IMR-90 (cell line): ENCODE data around the gene GPR137. TPM values are rescaled to one million over a fixed set of nuclear protein-coding genes. Genes with fewer than 3 reads are reported as not detected.

Source experiments
- ATAC-seq: fragments of 200-7000 bp; cut with Tn5 transposase; 2 replicates; pipeline ENCODE4 v1.9.1; 2020; ENCODE audit warnings: low read depth, mild to moderate bottlenecking, moderate library complexity
- BruUV-seq: library from RNA; stranded (reverse); fragments of 400-500 nt; replicated peaks from 2 replicates; lab custom pipeline; 2021; lab: Mats Ljungman, UMichigan
- CTCF ChIA-PET: fragments of 300-600 bp; formaldehyde crosslinking; extraction: SDS; loops from one replicate; lab custom pipeline; 2021; ENCODE audit warnings: antibody characterized with exemption; lab: Yijun Ruan, JAX
- POLR2A ChIA-PET: fragments of 300-600 bp; sonication (Branson Sonifier 250); formaldehyde crosslinking; loops from one replicate; lab custom pipeline; 2022; ENCODE audit warnings: antibody characterized with exemption; ENCODE audit not compliant: unreplicated experiment; lab: Charles Lee
- DNase-seq: peaks from one replicate; pipeline ENCODE4 v3.0.0; 2013
- H2AFZ ChIP-seq: replicated peaks from 2 replicates; pipeline ENCODE3; 2013; ENCODE audit warnings: low read length, mild to moderate bottlenecking; ENCODE audit not compliant: poor library complexity
- H2AK5ac ChIP-seq: 2 replicates; pipeline ENCODE4 v1.6.1; 2013; ENCODE audit warnings: low read depth, low read length, inconsistent platforms
- H2AK9ac ChIP-seq: replicated peaks from 2 replicates; pipeline ENCODE3; 2013; ENCODE audit warnings: mild to moderate bottlenecking, low read depth, low read length, moderate library complexity; ENCODE audit not compliant: poor library complexity
- H2BK120ac ChIP-seq: 2 replicates; pipeline ENCODE4 v1.6.1; 2013; ENCODE audit warnings: low read depth, low read length, inconsistent platforms
- H2BK15ac ChIP-seq: 3 replicates; pipeline ENCODE4 v1.6.1; 2013; ENCODE audit warnings: low read depth, low read length, inconsistent platforms
- H2BK20ac ChIP-seq: 2 replicates; pipeline ENCODE4 v1.6.1; 2013; ENCODE audit warnings: low read depth, mild to moderate bottlenecking, inconsistent platforms, low read length, moderate library complexity
- H2BK5ac ChIP-seq: 2 replicates; pipeline ENCODE4 v1.6.1; 2013; ENCODE audit warnings: mild to moderate bottlenecking, low read depth, low read length, inconsistent platforms; ENCODE audit not compliant: poor library complexity, severe bottlenecking
- H3K14ac ChIP-seq: replicated peaks from 2 replicates; pipeline ENCODE4 v1.6.1; 2013; ENCODE audit warnings: low read depth, low read length, inconsistent platforms
- H3K18ac ChIP-seq: 2 replicates; pipeline ENCODE4 v1.6.1; 2013; ENCODE audit warnings: low read depth, low read length, control low read depth
- H3K23ac ChIP-seq: 2 replicates; pipeline ENCODE4 v1.6.1; 2013; ENCODE audit warnings: low read depth, low read length, inconsistent platforms
- H3K27ac ChIP-seq: 2 replicates; pipeline ENCODE4 v1.5.1; 2013; ENCODE audit warnings: mild to moderate bottlenecking, control low read depth, low read length; ENCODE audit not compliant: insufficient read depth
- H3K27me3 ChIP-seq: 2 replicates; pipeline ENCODE4 v1.6.1; 2013; ENCODE audit warnings: low read length; ENCODE audit not compliant: control insufficient read depth, insufficient read depth
- H3K36me3 ChIP-seq: 2 replicates; pipeline ENCODE4 v1.6.1; 2013; ENCODE audit warnings: low read length, mixed read lengths; ENCODE audit not compliant: control insufficient read depth, insufficient read depth
- H3K4ac ChIP-seq: 2 replicates; pipeline ENCODE4 v1.6.1; 2013; ENCODE audit warnings: low read depth, low read length, inconsistent platforms
- H3K4me1 ChIP-seq: 2 replicates; pipeline ENCODE4 v1.6.1; 2013; ENCODE audit warnings: low read length, mixed read lengths; ENCODE audit not compliant: control insufficient read depth, insufficient read depth
- H3K4me2 ChIP-seq: 2 replicates; pipeline ENCODE4 v1.6.1; 2013; ENCODE audit warnings: low read depth, mild to moderate bottlenecking, control low read depth, low read length, moderate library complexity
- H3K4me3 ChIP-seq: 2 replicates; pipeline ENCODE4 v1.5.1; 2013; ENCODE audit warnings: low read depth, mild to moderate bottlenecking, control low read depth, low read length, moderate library complexity; ENCODE audit not compliant: insufficient read depth
- H3K56ac ChIP-seq: 2 replicates; pipeline ENCODE4 v1.6.1; 2013; ENCODE audit warnings: low read length, inconsistent platforms; ENCODE audit not compliant: insufficient read depth; ENCODE audit errors: extremely low read depth
- H3K79me1 ChIP-seq, 2 experiments: 2 replicates each; pipeline ENCODE4 v1.6.1; 2013; ENCODE audit warnings: low read length in 2 of 2, inconsistent platforms in 1 of 2, low read depth in 1 of 2
- H3K9ac ChIP-seq: 2 replicates; pipeline ENCODE4 v1.6.1; 2013; ENCODE audit warnings: low read depth, low read length, control low read depth
- H3K9me1 ChIP-seq: 2 replicates; pipeline ENCODE4 v1.6.1; 2013; ENCODE audit warnings: low read length, inconsistent platforms; ENCODE audit not compliant: insufficient read depth
- H3K9me3 ChIP-seq: 2 replicates; pipeline ENCODE4 v1.6.1; 2013; ENCODE audit warnings: low read length; ENCODE audit not compliant: control insufficient read depth, insufficient read depth
- H4K20me1 ChIP-seq: 2 replicates; pipeline ENCODE4 v1.6.1; 2013; ENCODE audit warnings: low read length, inconsistent platforms; ENCODE audit not compliant: insufficient read depth
- H4K5ac ChIP-seq: 2 replicates; pipeline ENCODE4 v1.6.1; 2013; ENCODE audit warnings: mild to moderate bottlenecking, low read depth, low read length, control low read depth
- H4K8ac ChIP-seq, 2 experiments: 2 replicates each; pipeline ENCODE4 v1.6.1; 2013; ENCODE audit warnings: low read depth in 2 of 2, low read length in 2 of 2, control low read depth in 1 of 2, inconsistent platforms in 1 of 2
- H4K91ac ChIP-seq: 2 replicates; pipeline ENCODE4 v1.6.1; 2013; ENCODE audit warnings: low read depth, low read length, inconsistent platforms; ENCODE audit not compliant: insufficient read depth
- BHLHE40 ChIP-seq: fragments of 150-350 bp; IDR thresholded peaks from 2 replicates; pipeline ENCODE4 v1.6.1; 2016; ENCODE audit warnings: mild to moderate bottlenecking, low read depth, low read length
- CEBPB ChIP-seq: IDR thresholded peaks from 2 replicates; pipeline ENCODE4 v1.6.1; 2012; ENCODE audit warnings: low read depth, low read length, improper control_type of control experiment
- CHD1 ChIP-seq: IDR thresholded peaks from 2 replicates; pipeline ENCODE4 v1.6.1; 2012; ENCODE audit warnings: low read depth, low read length, improper control_type of control experiment
- CTCF ChIP-seq: conservative IDR thresholded peaks from 2 replicates; pipeline ENCODE4 v1.5.1; 2012; ENCODE audit warnings: mild to moderate bottlenecking, low read depth, low read length, improper control_type of control experiment
- FOS ChIP-seq: fragments of 150-350 bp; IDR thresholded peaks from 2 replicates; pipeline ENCODE4 v1.6.1; 2016; ENCODE audit warnings: low read depth, low read length
- MAZ ChIP-seq: IDR thresholded peaks from 2 replicates; pipeline ENCODE4 v1.6.1; 2012; ENCODE audit warnings: low read depth, mild to moderate bottlenecking, low read length, improper control_type of control experiment, moderate library complexity, borderline replicate concordance
- NFE2L2 ChIP-seq: fragments of 150-350 bp; IDR thresholded peaks from 2 replicates; pipeline ENCODE4 v1.6.1; 2016; ENCODE audit warnings: low read depth, mild to moderate bottlenecking, low read length
- POLR2A ChIP-seq: IDR thresholded peaks from 2 replicates; pipeline ENCODE4 v1.6.1; 2012; ENCODE audit warnings: mild to moderate bottlenecking, low read depth, low read length
- RCOR1 ChIP-seq: IDR thresholded peaks from 2 replicates; pipeline ENCODE4 v1.6.1; 2012; ENCODE audit warnings: mild to moderate bottlenecking, low read length, improper control_type of control experiment; ENCODE audit not compliant: insufficient replicate concordance
- RFX5 ChIP-seq: IDR thresholded peaks from 2 replicates; pipeline ENCODE4 v1.8.0; 2012; ENCODE audit warnings: low read depth, mild to moderate bottlenecking, low read length, moderate library complexity
- SMC3 ChIP-seq: fragments of 150-350 bp; IDR thresholded peaks from 2 replicates; pipeline ENCODE4 v1.6.1; 2016; ENCODE audit warnings: low read depth, mild to moderate bottlenecking, antibody characterized with exemption, low read length, moderate library complexity
- WGBS, 2 experiments: methylation state at CpG; one replicate each; pipeline versions ENCODE4 v1.1.5 to v1.1.7; 2013; ENCODE audit warnings: missing lambda C conversion rate in 2 of 2; ENCODE audit not compliant: insufficient read length in 1 of 2; ENCODE audit errors: extremely low coverage in 2 of 2; 5-methylcytosine and 5-hydroxymethylcytosine counted together
- dilution Hi-C: fragments of 300-500 bp; cut with HindIII; formaldehyde crosslinking; loops from one replicate; pipeline ENCODE4 v1.14.3; 2018; ENCODE audit warnings: low sequenced_read_pairs; ENCODE audit not compliant: unreplicated experiment
- in situ Hi-C: fragments of 300-500 bp; cut with MboI; formaldehyde crosslinking; loops from 3 replicates; pipeline ENCODE4 v1.14.3; 2019; ENCODE audit warnings: low sequenced_read_pairs, inconsistent platforms, mixed read lengths
- intact Hi-C: fragments of 100-400 bp; cut with micrococcal nuclease; formaldehyde crosslinking; loops from 2 replicates; pipeline ENCODE4 v1.10.0; 2022
- polyA plus RNA-seq, 3 experiments: library from polyadenylated mRNA; depleted of rRNA; stranded (reverse); fragments of >200 nt; gene quantifications; 2 replicates each; pipeline ENCODE4 v1.2.3, GENCODE V29; 2012; ENCODE audit warnings: low replicate concordance in 1 of 3
- total RNA-seq: library from RNA; depleted of rRNA; stranded (reverse); fragments of >200 nt; gene quantifications from 2 replicates; pipeline ENCODE4 v1.2.3, GENCODE V29; 2012
- TF ChIP-seq, protein P1 (sequence below): fragments of 150-350 bp; IDR thresholded peaks from 2 replicates; pipeline ENCODE4 v1.6.1; 2016; ENCODE audit warnings: low read depth, mild to moderate bottlenecking, low read length, moderate library complexity, borderline replicate concordance
- TF ChIP-seq, protein P2 (sequence below): fragments of 150-350 bp; IDR thresholded peaks from 2 replicates; pipeline ENCODE4 v1.6.1; 2017; ENCODE audit warnings: mild to moderate bottlenecking, antibody characterized with exemption, low read length, low read depth

The GPR137 gene
- total and polyA plus RNA-seq, 2 of the 4 experiments (the other 2 are of a cell fraction): 3.6 to 26.0 TPM

- Histone ChIP-seq H3K9me1 (peaks cover 5% of the 10 kb centered on the region), H3K4me2 (peak within 1 kb of the TSS; percentile 96), H2BK20ac (peak within 1 kb of the TSS; percentile 60), H2AK5ac (peak within 1 kb of the TSS; percentile 100), H3K56ac (peak within 1 kb of the TSS; percentile 95), H4K20me1 (peaks cover 26% of the 10 kb centered on the region), H2BK120ac (peak within 1 kb of the TSS; percentile 92), H2AFZ (peak within 1 kb of the TSS; percentile 92), H2BK5ac (peak within 1 kb of the TSS; percentile 98), H4K8ac (peak within 1 kb of the TSS; percentile 97 to 99), H3K27me3 (no peaks in the 10 kb centered on the region), H3K27ac (peak within 1 kb of the TSS; percentile 98), H3K36me3 (peaks cover 12% of the 10 kb centered on the region), H2AK9ac (peak within 1 kb of the TSS; percentile 100), H3K18ac (peak within 1 kb of the TSS; percentile 64), H3K4ac (peak within 1 kb of the TSS; percentile 100), H3K4me3 (peak within 1 kb of the TSS; percentile 95), H2BK15ac (peak within 1 kb of the TSS; percentile 77; the same call in 1 of the 3 replicates), H3K23ac (peak within 1 kb of the TSS; percentile 100), H3K9ac (peak within 1 kb of the TSS; percentile 93), H3K9me3 (no peaks in the 10 kb centered on the region), H4K5ac (peak within 1 kb of the TSS; percentile 80), H4K91ac (peak within 1 kb of the TSS; percentile 98), H3K79me1 (peaks cover 7 to 37% of the 10 kb centered on the region in 2 experiments; a peak in 3 of 4 replicates), H3K14ac (peak within 1 kb of the TSS; percentile 100), H3K4me1 (peaks cover 11% of the 10 kb centered on the region)
- CTCF ChIA-PET: interaction anchor here (2.1 kb wide), 1 partner anchor 54 kb away, joined by 7 read pairs; no protein-coding TSS in a partner anchor
- DNase-seq (peak; percentile 80), ATAC-seq (peak; percentile 61)
- dilution Hi-C loops (no loop called here), intact Hi-C loops (no loop called here), in situ Hi-C loops (no loop called here)
- POLR2A ChIA-PET: interaction anchor here (1.2 kb wide), 1 partner anchor 23 kb away, joined by 3 read pairs; no protein-coding TSS in a partner anchor
- BruUV-seq: no TSS peak
- WGBS, 2 experiments: 3% methylated on average over 27 of the region's 74 CpGs; no CpG with 5 or more reads in 1 of the 2 experiments
- TF ChIP-seq MAZ (peak; percentile 60; the same call in 1 of the 2 replicates), POLR2A (peak; percentile 72; the same call in 1 of the 2 replicates), RCOR1 (no peak), NFE2L2 (no peak), CEBPB (no peak), RFX5 (no peak), BHLHE40 (0 out of 2 replicates have a peak, but pooled peaks have one; percentile 35), CTCF (0 out of 2 replicates have a peak, but pooled peaks have one; percentile 1), CHD1 (no peak), FOS (no peak), SMC3 (no peak)
- TF ChIP-seq, protein P1, sequence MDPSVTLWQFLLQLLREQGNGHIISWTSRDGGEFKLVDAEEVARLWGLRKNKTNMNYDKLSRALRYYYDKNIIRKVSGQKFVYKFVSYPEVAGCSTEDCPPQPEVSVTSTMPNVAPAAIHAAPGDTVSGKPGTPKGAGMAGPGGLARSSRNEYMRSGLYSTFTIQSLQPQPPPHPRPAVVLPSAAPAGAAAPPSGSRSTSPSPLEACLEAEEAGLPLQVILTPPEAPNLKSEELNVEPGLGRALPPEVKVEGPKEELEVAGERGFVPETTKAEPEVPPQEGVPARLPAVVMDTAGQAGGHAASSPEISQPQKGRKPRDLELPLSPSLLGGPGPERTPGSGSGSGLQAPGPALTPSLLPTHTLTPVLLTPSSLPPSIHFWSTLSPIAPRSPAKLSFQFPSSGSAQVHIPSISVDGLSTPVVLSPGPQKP: no peak
- TF ChIP-seq, protein P2, sequence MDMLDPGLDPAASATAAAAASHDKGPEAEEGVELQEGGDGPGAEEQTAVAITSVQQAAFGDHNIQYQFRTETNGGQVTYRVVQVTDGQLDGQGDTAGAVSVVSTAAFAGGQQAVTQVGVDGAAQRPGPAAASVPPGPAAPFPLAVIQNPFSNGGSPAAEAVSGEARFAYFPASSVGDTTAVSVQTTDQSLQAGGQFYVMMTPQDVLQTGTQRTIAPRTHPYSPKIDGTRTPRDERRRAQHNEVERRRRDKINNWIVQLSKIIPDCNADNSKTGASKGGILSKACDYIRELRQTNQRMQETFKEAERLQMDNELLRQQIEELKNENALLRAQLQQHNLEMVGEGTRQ: peak; percentile 51; the same call in 1 of the 2 replicates
These were observed 38.5 kb upstream of the GPR137 start, which contains the start of gene PPP1R14B for GRCh38 chr11:64246871-64247728. Gene PPP1R14B (minus strand): TSS chr11:64246943. CDS start chr11:64246673, 270 bp downstream.
